Right lobe of liver (tissue), 4 donors: ENCODE results near the gene LRP10.

ENCODE experiments used
- POLR2A ChIP-seq: fragments of 450-650 bp; IDR thresholded peaks from one replicate; pipeline ENCODE4 v1.6.1; 2017; ENCODE audit warnings: antibody characterized with exemption, mild to moderate bottlenecking
- TF ChIP-seq, protein P1 (sequence below), 4 donors: fragments of 200-600 bp in 3 of 4; fragments of 450-650 bp in 1 of 4; IDR thresholded peaks; one replicate each; pipeline versions ENCODE4 v1.5.1 to v1.8.0; 2016 to 2022; ENCODE audit warnings: antibody characterized with exemption in 4 of 4, mild to moderate bottlenecking in 2 of 4
- donor health status: DM: no; HTN: no; CAD: no.
- donor health status: DM: no; HTN: no; CAD: no.
- donor health status: DM: no; HTN: yes; CAD: no.

DNA sequence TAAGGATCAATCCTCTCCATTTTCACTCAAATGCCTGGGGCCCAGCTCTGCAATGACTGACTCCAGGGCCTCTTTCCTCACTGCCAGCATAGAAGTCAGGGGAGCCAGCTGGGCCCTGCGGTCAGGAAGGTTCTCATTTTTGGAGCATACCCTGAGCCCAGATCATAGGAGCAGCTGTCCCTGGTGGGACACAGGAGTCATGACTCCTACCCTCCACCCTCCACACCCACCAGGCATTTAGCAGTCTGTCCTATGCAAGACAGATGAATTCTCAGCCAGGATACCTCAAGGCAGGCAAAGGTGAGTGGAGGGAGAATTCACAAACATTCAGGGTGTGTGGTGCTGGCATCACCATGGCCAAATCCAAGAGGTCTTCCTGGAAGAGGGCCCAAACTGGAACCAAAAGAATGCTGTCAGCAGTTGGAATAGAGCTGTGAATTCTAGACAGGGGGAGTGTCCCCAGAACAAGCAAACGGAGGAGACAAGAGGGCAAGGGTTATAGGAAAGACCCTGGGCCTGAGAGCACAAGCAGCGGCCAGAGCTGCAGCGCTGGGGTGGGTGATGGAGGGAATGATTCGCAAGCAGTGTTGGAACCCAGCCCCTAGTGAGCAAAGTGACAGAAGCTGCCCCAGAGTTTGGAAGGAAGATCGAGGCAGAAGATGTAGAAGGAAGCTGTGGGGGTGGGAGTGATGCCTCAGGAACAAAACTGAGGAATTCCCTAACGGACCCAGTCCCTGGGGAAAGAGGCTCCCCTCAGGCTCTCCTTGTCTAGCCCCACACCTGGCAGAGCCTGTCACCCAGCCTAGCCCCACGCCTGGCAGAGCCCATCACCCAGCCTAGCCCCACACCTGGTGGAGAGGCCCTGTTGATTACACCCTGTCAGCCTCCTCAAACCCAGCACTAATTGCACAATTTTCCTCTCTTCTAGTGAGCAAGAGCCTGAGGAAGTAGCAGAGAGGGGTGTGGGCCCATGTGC lies 7.0 kb downstream of the LRP10 start:
- TF ChIP-seq, protein P1, sequence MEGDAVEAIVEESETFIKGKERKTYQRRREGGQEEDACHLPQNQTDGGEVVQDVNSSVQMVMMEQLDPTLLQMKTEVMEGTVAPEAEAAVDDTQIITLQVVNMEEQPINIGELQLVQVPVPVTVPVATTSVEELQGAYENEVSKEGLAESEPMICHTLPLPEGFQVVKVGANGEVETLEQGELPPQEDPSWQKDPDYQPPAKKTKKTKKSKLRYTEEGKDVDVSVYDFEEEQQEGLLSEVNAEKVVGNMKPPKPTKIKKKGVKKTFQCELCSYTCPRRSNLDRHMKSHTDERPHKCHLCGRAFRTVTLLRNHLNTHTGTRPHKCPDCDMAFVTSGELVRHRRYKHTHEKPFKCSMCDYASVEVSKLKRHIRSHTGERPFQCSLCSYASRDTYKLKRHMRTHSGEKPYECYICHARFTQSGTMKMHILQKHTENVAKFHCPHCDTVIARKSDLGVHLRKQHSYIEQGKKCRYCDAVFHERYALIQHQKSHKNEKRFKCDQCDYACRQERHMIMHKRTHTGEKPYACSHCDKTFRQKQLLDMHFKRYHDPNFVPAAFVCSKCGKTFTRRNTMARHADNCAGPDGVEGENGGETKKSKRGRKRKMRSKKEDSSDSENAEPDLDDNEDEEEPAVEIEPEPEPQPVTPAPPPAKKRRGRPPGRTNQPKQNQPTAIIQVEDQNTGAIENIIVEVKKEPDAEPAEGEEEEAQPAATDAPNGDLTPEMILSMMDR (IDR thresholded peaks at IDR 0.05): no peak
- TF ChIP-seq POLR2A: no peak
